Osteocyte (in vitro differentiated cells): Measurements from ENCODE around the gene CIT. TPM values are rescaled to one million over a fixed set of nuclear protein-coding genes. Genes with fewer than 3 reads are reported as not detected.
"Not testable (repeated sequence)": the region's sequence is repeated elsewhere in the genome, so short reads cannot be mapped to it uniquely, and the experiment has no call there.

ENCODE experiments used
- DNase-seq: peaks from one replicate; pipeline ENCODE4 v3.0.0; 2021; ENCODE audit warnings: mixed read lengths; ENCODE audit not compliant: unreplicated experiment; ENCODE audit errors: extremely low spot score
- H3K27ac Mint-ChIP-seq: one replicate; pipeline ENCODE4 v1.8.0; 2021; ENCODE audit warnings: mild to moderate bottlenecking, mixed read lengths; ENCODE audit not compliant: unreplicated experiment
- H3K27me3 Mint-ChIP-seq: one replicate; pipeline ENCODE4 v1.8.0; 2021; ENCODE audit warnings: mixed read lengths; ENCODE audit not compliant: unreplicated experiment
- H3K36me3 Mint-ChIP-seq: one replicate; pipeline ENCODE4 v1.8.0; 2021; ENCODE audit warnings: mixed read lengths; ENCODE audit not compliant: unreplicated experiment
- H3K4me1 Mint-ChIP-seq: one replicate; pipeline ENCODE4 v1.8.0; 2021; ENCODE audit warnings: mixed read lengths; ENCODE audit not compliant: unreplicated experiment
- H3K4me3 Mint-ChIP-seq: one replicate; pipeline ENCODE4 v1.8.0; 2021; ENCODE audit warnings: mild to moderate bottlenecking, moderate library complexity, mixed read lengths; ENCODE audit not compliant: unreplicated experiment
- H3K9me3 Mint-ChIP-seq: one replicate; pipeline ENCODE4 v1.8.0; 2021; ENCODE audit warnings: mixed read lengths; ENCODE audit not compliant: unreplicated experiment
- CTCF ChIP-seq: fragments of 200-600 bp; sonication (generic); IDR thresholded peaks from 2 replicates; pipeline ENCODE4 v1.5.0; 2021; ENCODE audit warnings: antibody characterized with exemption, mild to moderate bottlenecking, moderate library complexity
- total RNA-seq: library from RNA; stranded (reverse); gene quantifications from 2 replicates; pipeline ENCODE4 v1.2.1, GENCODE V29; 2021

Gene CIT
- total RNA-seq, 1 donor from 2014 or later, result 10.2 TPM

DNA sequence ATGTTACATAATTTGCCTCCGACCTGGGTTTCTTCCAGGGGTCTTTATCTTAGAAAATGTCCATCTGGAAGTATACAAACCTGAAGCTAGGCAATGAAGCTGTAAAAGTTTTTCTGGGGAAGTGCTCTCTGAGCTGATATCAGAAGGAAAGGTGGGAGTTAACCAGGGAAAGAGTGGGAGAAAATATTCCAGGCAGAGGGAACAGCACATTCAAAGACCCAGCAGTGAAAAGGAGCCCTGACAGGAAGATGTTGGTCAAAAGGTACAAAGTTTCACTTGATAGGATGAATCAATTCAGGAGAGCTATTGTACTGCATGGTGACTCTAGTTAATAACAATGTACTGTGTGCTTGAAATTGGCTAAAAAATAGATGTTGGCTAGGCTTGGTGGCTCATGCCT is 17.8 kb upstream of the CIT start:
- Mint-ChIP-seq H3K4me1 (no peaks in the 10 kb centered on the region), H3K36me3 (no peaks in the 10 kb centered on the region), H3K27me3 (peaks cover 10% of the 10 kb centered on the region), H3K27ac (no peak overlapping the region), H3K9me3 (no peaks in the 10 kb centered on the region), H3K4me3 (no peak overlapping the region)
- no peak for TF ChIP-seq CTCF
- no peak for DNase-seq

- not testable (repeated sequence) for H3K27ac Mint-ChIP-seq, H3K36me3 Mint-ChIP-seq, H3K9me3 Mint-ChIP-seq, H3K4me3 Mint-ChIP-seq, H3K4me1 Mint-ChIP-seq, DNase-seq
- H3K27me3 Mint-ChIP-seq, result peaks cover 10% of the 10 kb centered on the region
Observed at GRCh38 chr12:119892611-119893010, 15.5 kb upstream of the CIT start.

DNA sequence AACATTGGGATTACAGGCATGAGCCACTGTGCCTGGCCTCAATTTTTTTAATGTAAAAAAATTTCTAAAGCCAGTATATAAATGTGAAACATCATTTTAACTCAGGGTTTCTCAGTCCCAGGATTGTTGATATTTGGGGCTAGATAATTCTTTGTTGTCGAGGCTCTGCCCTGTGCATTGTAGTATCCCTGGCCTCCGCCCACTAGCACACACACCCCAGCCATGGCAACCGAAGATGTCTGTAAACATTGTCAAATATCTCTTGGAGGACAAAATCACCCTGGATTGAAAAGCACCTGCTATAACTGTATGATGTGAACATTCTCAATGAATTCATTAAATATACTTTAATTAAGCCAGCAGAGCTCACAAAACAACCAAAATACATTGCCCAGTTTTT is 8.4 kb upstream of the CIT start:
- Mint-ChIP-seq H3K27ac (no peak overlapping the region), H3K4me3 (no peak overlapping the region), H3K27me3 (peaks cover 24% of the 10 kb centered on the region), H3K36me3 (no peaks in the 10 kb centered on the region), H3K4me1 (no peaks in the 10 kb centered on the region), H3K9me3 (no peaks in the 10 kb centered on the region)
- no peak for TF ChIP-seq CTCF
- DNase-seq, result no peak

DNA sequence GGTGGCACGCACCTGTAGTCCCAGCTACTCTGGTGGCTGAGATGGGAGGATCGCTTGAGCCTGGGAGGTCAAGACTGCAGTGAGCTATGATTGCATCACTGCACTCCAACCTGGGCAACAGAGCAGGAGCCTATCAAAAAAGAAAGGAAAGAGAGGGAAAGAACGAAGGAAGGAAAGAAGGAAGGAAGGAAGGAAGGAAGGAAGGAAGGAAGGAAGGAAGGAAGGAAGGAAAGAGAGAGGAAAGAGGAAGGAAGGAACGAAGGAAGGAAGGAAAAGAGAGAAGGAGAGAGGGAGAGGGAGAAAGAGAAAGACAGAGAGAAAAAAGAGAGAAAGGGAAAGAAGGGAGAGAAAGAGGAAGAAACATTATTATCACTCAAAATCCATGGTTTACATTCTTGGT is 6.7 kb upstream of the CIT start:
- not testable (repeated sequence) for H3K4me3 Mint-ChIP-seq, DNase-seq, H3K36me3 Mint-ChIP-seq, H3K9me3 Mint-ChIP-seq, H3K27ac Mint-ChIP-seq, H3K4me1 Mint-ChIP-seq
- H3K27me3 Mint-ChIP-seq, result peaks cover 24% of the 10 kb centered on the region

DNA sequence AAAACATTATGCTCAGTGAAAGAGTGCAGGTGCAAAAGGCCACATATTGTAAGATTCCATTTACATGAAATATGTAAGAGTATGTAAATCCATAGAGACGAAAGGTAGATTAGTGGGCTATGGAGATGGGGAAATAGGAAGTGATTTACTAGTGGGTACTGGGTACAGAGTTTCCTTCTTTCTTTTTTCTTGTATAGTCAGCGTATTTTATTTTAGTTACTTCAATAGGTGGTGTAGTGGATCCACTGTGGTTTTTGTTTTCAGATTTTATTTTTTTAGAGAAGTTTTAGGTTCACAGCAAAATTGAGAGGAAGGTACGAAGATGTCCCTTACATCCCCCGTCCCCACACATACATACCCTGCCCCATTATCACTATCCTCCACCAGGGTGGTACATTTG is 6.1 kb upstream of the CIT start:
- no peak overlapping the region for H3K4me3 Mint-ChIP-seq
- TF ChIP-seq CTCF, result no peak

GRCh38 chr12:119877639-119877948 is 474 bp upstream of the CIT start:
- peaks cover 13% of the 10 kb centered on the region for H3K27me3 Mint-ChIP-seq
- H3K36me3 Mint-ChIP-seq, result no peaks in the 10 kb centered on the region
- H3K9me3 Mint-ChIP-seq, result no peaks in the 10 kb centered on the region
- H3K27ac Mint-ChIP-seq, result no peak overlapping the region
- H3K4me1 Mint-ChIP-seq, result peaks cover 16% of the 10 kb centered on the region
- TF ChIP-seq CTCF, result no peak
- DNase-seq, result no peak
- H3K4me3 Mint-ChIP-seq, result peak overlapping the region; percentile 89

More for the DNA sequence above, 6.1 kb upstream of the CIT start:
- no peak overlapping the region for H3K27ac Mint-ChIP-seq
- no peaks in the 10 kb centered on the region for H3K9me3 Mint-ChIP-seq
- peaks cover 24% of the 10 kb centered on the region for H3K27me3 Mint-ChIP-seq
- H3K36me3 Mint-ChIP-seq, result no peaks in the 10 kb centered on the region
- no peak for DNase-seq
- no peaks in the 10 kb centered on the region for H3K4me1 Mint-ChIP-seq
